Stimulated activated CD8-positive, alpha-beta memory T cell treated with anti-CD3 and anti-CD28 coated beads, Interleukin-7, amount 100 ng/mL, for 4 hours (primary cell): ENCODE measurements around the gene RPTOR.
"Not testable (repeated sequence)": the region's sequence is repeated elsewhere in the genome, so short reads cannot be mapped to it uniquely, and the experiment has no call there.

Experiments
- DNase-seq, 2 donors: peaks; one replicate each; pipeline ENCODE4 v3.0.0-alpha.2; 2020; ENCODE audit warnings: low read depth in 2 of 2

The RPTOR gene

GRCh38 chr17:80815718-80816117 is 271.1 kb downstream of the RPTOR start:
- DNase-seq, result not testable (repeated sequence)

- DNase-seq, result no peak
Observed at GRCh38 chr17:80816241-80817103, 271.8 kb downstream of the RPTOR start.

- DNase-seq, result no peak
Observed at GRCh38 chr17:80817321-80817845, 272.7 kb downstream of the RPTOR start.

GRCh38 chr17:80817861-80818260 is 273.2 kb downstream of the RPTOR start:
- no peak for DNase-seq

GRCh38 chr17:80818871-80819270 is 274.2 kb downstream of the RPTOR start:
- no peak for DNase-seq

- no peak for DNase-seq
Observed at GRCh38 chr17:80819422-80820164, 275.0 kb downstream of the RPTOR start.

- no peak for DNase-seq
Observed at GRCh38 chr17:80820331-80820730, 275.7 kb downstream of the RPTOR start.

- DNase-seq, result no peak
Observed at GRCh38 chr17:80821546-80821945, 276.9 kb downstream of the RPTOR start.

GRCh38 chr17:80822021-80822699 is 277.5 kb downstream of the RPTOR start:
- no peak for DNase-seq

GRCh38 chr17:80822700-80823410 is 278.2 kb downstream of the RPTOR start:
- no peak for DNase-seq

- no peak for DNase-seq
Observed at GRCh38 chr17:80824549-80825470, 280.2 kb downstream of the RPTOR start.

- no peak for DNase-seq
Observed at GRCh38 chr17:80825471-80826345, 281.1 kb downstream of the RPTOR start.

- no peak for DNase-seq
Observed at GRCh38 chr17:80826346-80826954, 281.8 kb downstream of the RPTOR start.

GRCh38 chr17:80826955-80827645 is 282.5 kb downstream of the RPTOR start:
- no peak for DNase-seq

- no peak for DNase-seq
Observed at GRCh38 chr17:80827646-80828643, 283.3 kb downstream of the RPTOR start.

GRCh38 chr17:80829166-80829813 is 284.7 kb downstream of the RPTOR start:
- DNase-seq, result no peak
